ENCODE results near the gene GALNT9.

The GALNT9 gene

GRCh38 chr12:132166093-132166492 lies 163.3 kb downstream of the GALNT9 start:
- DNase-seq, result no peak

GRCh38 chr12:132165584-132165983 lies 163.8 kb downstream of the GALNT9 start:
- DNase-seq, result no peak

GRCh38 chr12:132164426-132164825 lies 165.0 kb downstream of the GALNT9 start:
- no peak for DNase-seq

GRCh38 chr12:132163911-132164288 lies 165.5 kb downstream of the GALNT9 start:
- no peak for DNase-seq

- no peak for DNase-seq
Measured at GRCh38 chr12:132163041-132163910, 166.1 kb downstream of the GALNT9 start.

GRCh38 chr12:132162508-132163031 lies 166.8 kb downstream of the GALNT9 start:
- no peak for DNase-seq

- DNase-seq, result no peak
Measured at GRCh38 chr12:132161796-132162507, 167.4 kb downstream of the GALNT9 start.

- no peak for DNase-seq
Measured at GRCh38 chr12:132161036-132161781, 168.2 kb downstream of the GALNT9 start.

GRCh38 chr12:132160601-132161035 lies 168.8 kb downstream of the GALNT9 start:
- DNase-seq, result no peak

GRCh38 chr12:132160016-132160415 lies 169.4 kb downstream of the GALNT9 start:
- DNase-seq, result no peak

GRCh38 chr12:132159555-132160003 lies 169.8 kb downstream of the GALNT9 start:
- no peak for DNase-seq

GRCh38 chr12:132158677-132159554 lies 170.5 kb downstream of the GALNT9 start:
- DNase-seq, result no peak

- DNase-seq, result no peak
Measured at GRCh38 chr12:132157733-132158409, 171.5 kb downstream of the GALNT9 start.

GRCh38 chr12:132156573-132157325 lies 172.6 kb downstream of the GALNT9 start:
- no peak for DNase-seq

GRCh38 chr12:132155771-132156572 lies 173.4 kb downstream of the GALNT9 start:
- DNase-seq, result no peak

GRCh38 chr12:132154941-132155770 lies 174.2 kb downstream of the GALNT9 start:
- DNase-seq, result no peak

- no peak for DNase-seq
Measured at GRCh38 chr12:132154341-132154761, 175.0 kb downstream of the GALNT9 start.

GRCh38 chr12:132153501-132154340 lies 175.7 kb downstream of the GALNT9 start:
- DNase-seq, result peak; percentile 59
